NCI-H1694 (cell line): ENCODE data around the gene TRAPPC2B.
"Not testable (repeated sequence)": the region's sequence is repeated elsewhere in the genome, so short reads cannot be mapped to it uniquely, and the experiment has no call there.

ENCODE experiments used
- DNase-seq: peaks from one replicate; lab custom pipeline; 2025; lab: John Stamatoyannopoulos, UW

Gene TRAPPC2B

GRCh38 chr19:57374647-57375046 is 11.3 kb downstream of the TRAPPC2B start:
- DNase-seq: not testable (repeated sequence)

- DNase-seq: no peak
These were observed 12.8 kb downstream of the TRAPPC2B start for GRCh38 chr19:57376151-57376550.

GRCh38 chr19:57377498-57378146 is 14.3 kb downstream of the TRAPPC2B start:
- DNase-seq: no peak

GRCh38 chr19:57380923-57381322 is 17.6 kb downstream of the TRAPPC2B start:
- DNase-seq: no peak

GRCh38 chr19:57382806-57383488 is 19.6 kb downstream of the TRAPPC2B start:
- DNase-seq: no peak

- no peak for DNase-seq
These were observed 25.9 kb downstream of the TRAPPC2B start for GRCh38 chr19:57389194-57389729.

- peak; percentile 97 for DNase-seq
These were observed 26.6 kb downstream of the TRAPPC2B start, which contains the start of gene ZNF548 for GRCh38 chr19:57389730-57390598. TSS of gene ZNF548 (plus strand) at chr19:57389854. CDS start at chr19:57390100, 246 bp downstream.

- no peak for DNase-seq
These were observed 32.4 kb downstream of the TRAPPC2B start for GRCh38 chr19:57395710-57396109.

- DNase-seq: no peak
These were observed 35.5 kb downstream of the TRAPPC2B start for GRCh38 chr19:57398868-57399267.

GRCh38 chr19:57403737-57404563 is 40.6 kb downstream of the TRAPPC2B start:
- no peak for DNase-seq

- peak; percentile 12 for DNase-seq
These were observed 43.3 kb downstream of the TRAPPC2B start for GRCh38 chr19:57406516-57407123.

GRCh38 chr19:57410877-57411671 is 47.7 kb downstream of the TRAPPC2B start, which contains the start of gene ZNF17:
TSS of gene ZNF17 (plus strand) at chr19:57411161. CDS start at chr19:57413616, 2,455 bp downstream.
- peak; percentile 90 for DNase-seq
